Measurements from ENCODE around the gene COTL1. TPM values are rescaled to one million over a fixed set of nuclear protein-coding genes. Genes with fewer than 3 reads are reported as not detected.

COTL1 gene
- total RNA-seq, 1 donor from 2014 or later, result 359 TPM

DNA sequence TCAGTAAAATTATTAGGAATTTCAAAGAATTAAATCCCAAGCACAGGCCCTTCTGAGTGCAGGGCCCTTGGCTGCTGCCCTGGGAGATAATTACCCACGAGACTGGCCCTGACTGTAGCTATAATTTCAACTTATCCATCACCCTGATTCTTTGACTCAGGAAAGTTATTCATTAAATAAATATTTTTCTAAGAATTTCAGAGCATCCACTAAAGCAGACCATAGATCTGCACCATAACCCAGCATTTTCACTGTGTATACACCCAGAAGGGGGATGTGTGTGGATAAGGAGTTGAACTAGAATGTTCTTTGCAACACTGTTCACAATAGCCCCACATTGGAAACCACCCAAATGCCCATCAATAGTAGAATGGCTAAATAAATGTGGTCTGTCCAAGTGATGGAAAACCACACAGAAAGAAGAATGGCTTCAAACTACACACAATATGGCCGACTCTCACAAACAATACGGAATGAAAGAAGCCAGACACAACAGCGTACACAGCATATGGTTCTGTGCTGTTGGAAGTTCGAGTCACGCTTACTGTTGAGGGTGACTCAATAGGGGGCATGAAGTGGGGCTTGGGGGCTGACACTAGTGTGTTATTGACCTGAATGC, 79.5 kb downstream of the COTL1 start:
- no peak overlapping the region for H3K9ac ChIP-seq (ENCODE audit: low read length)
- H3K4me2 ChIP-seq (ENCODE audit: low read length), result peak overlapping the region; percentile 21
- no peak overlapping the region for H3K4me3 ChIP-seq (ENCODE audit: insufficient read depth, low read depth, low read length)
- H3K27ac Mint-ChIP-seq (ENCODE audit: unreplicated experiment), result no peak overlapping the region
- H3K4me3 Mint-ChIP-seq (ENCODE audit: unreplicated experiment), result no peak overlapping the region
- H3K79me2 ChIP-seq (ENCODE audit: insufficient read depth, low read length), result no peaks in the 10 kb centered on the region
- peaks cover 2% of the 10 kb centered on the region for H3K36me3 Mint-ChIP-seq (ENCODE audit: low read depth, unreplicated experiment)
- no peaks in the 10 kb centered on the region for H3K9me3 Mint-ChIP-seq (ENCODE audit: unreplicated experiment)
- no peaks in the 10 kb centered on the region for H3K27me3 Mint-ChIP-seq (ENCODE audit: low read depth, unreplicated experiment)
- H2AFZ ChIP-seq (ENCODE audit: low read depth, low read length), result peak overlapping the region; percentile 44
- H3K36me3 ChIP-seq (ENCODE audit: insufficient read depth, low read length), result no peaks in the 10 kb centered on the region
- H3K9me3 ChIP-seq (ENCODE audit: insufficient read depth, low read depth, low read length), result no peaks in the 10 kb centered on the region
- H3K27me3 ChIP-seq (ENCODE audit: insufficient read depth, low read length), result peaks cover 4% of the 10 kb centered on the region
- no peak overlapping the region for H3K27ac ChIP-seq (ENCODE audit: low read depth, low read length)
- no peaks in the 10 kb centered on the region for H4K20me1 ChIP-seq (ENCODE audit: insufficient read depth, low read length)
- DNase-seq (ENCODE audit: low read depth) (no peak), FAIRE-seq (no peak)
- peaks cover 5% of the 10 kb centered on the region for H3K4me1 Mint-ChIP-seq (ENCODE audit: low read depth, unreplicated experiment)
- no peak for TF ChIP-seq CTCF (IDR thresholded peaks at IDR 0.05; ENCODE audit: insufficient read depth, low read depth, low read length)
- no peak for TF ChIP-seq EZH2 (IDR thresholded peaks at IDR 0.05; ENCODE audit: insufficient read depth, low read length)
- H3K4me1 ChIP-seq (ENCODE audit: insufficient read depth, low read length), result peaks cover 25% of the 10 kb centered on the region

GRCh38 chr16:84537491-84538151, 80.3 kb downstream of the COTL1 start:
- peak overlapping the region; percentile 21 for H3K4me2 ChIP-seq (ENCODE audit: low read length)
- Mint-ChIP-seq H3K36me3 (ENCODE audit: low read depth, unreplicated experiment) (peaks cover 2% of the 10 kb centered on the region), H3K4me1 (ENCODE audit: low read depth, unreplicated experiment) (peaks cover 12% of the 10 kb centered on the region), H3K27ac (ENCODE audit: unreplicated experiment) (no peak overlapping the region), H3K4me3 (ENCODE audit: unreplicated experiment) (no peak overlapping the region), H3K27me3 (ENCODE audit: low read depth, unreplicated experiment) (no peaks in the 10 kb centered on the region), H3K9me3 (ENCODE audit: unreplicated experiment) (no peaks in the 10 kb centered on the region)
- no peaks in the 10 kb centered on the region for H3K36me3 ChIP-seq (ENCODE audit: insufficient read depth, low read length)
- no peak overlapping the region for H2AFZ ChIP-seq (ENCODE audit: low read depth, low read length)
- H3K27ac ChIP-seq (ENCODE audit: low read depth, low read length), result no peak overlapping the region
- H4K20me1 ChIP-seq (ENCODE audit: insufficient read depth, low read length), result no peaks in the 10 kb centered on the region
- no peak overlapping the region for H3K4me3 ChIP-seq (ENCODE audit: insufficient read depth, low read depth, low read length)
- no peaks in the 10 kb centered on the region for H3K79me2 ChIP-seq (ENCODE audit: insufficient read depth, low read length)
- DNase-seq (ENCODE audit: low read depth), result no peak
- H3K27me3 ChIP-seq (ENCODE audit: insufficient read depth, low read length), result peaks cover 4% of the 10 kb centered on the region
- H3K9ac ChIP-seq (ENCODE audit: low read length), result no peak overlapping the region
- TF ChIP-seq CTCF (IDR thresholded peaks at IDR 0.05; ENCODE audit: insufficient read depth, low read depth, low read length) (no peak), EZH2 (IDR thresholded peaks at IDR 0.05; ENCODE audit: insufficient read depth, low read length) (no peak)
- no peak for FAIRE-seq
- H3K4me1 ChIP-seq (ENCODE audit: insufficient read depth, low read length), result peaks cover 31% of the 10 kb centered on the region
- H3K9me3 ChIP-seq (ENCODE audit: insufficient read depth, low read depth, low read length), result no peaks in the 10 kb centered on the region

DNA sequence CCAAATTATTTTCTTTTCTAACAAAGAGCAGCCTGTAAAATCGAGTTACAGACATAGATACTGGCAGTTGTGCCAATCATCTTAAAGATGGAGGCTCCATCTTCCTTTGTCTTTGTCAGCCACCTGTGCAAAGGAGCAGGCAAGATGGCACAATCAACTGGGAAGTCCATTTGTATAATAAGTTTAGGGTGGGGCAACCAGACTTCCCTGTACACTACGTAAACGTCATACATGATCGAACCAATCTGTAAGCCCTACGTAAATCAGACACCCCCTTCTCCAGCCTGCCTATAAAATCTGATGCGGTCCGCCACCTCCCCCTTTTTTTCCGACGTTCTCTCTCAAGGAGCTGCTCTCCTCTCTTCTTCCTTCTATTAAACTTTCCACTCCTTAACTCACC, 82.0 kb downstream of the COTL1 start:
- Mint-ChIP-seq H3K4me3 (ENCODE audit: unreplicated experiment) (no peak overlapping the region), H3K4me1 (ENCODE audit: low read depth, unreplicated experiment) (peaks cover 28% of the 10 kb centered on the region), H3K27me3 (ENCODE audit: low read depth, unreplicated experiment) (no peaks in the 10 kb centered on the region), H3K36me3 (ENCODE audit: low read depth, unreplicated experiment) (peaks cover 2% of the 10 kb centered on the region), H3K9me3 (ENCODE audit: unreplicated experiment) (no peaks in the 10 kb centered on the region), H3K27ac (ENCODE audit: unreplicated experiment) (no peak overlapping the region)
- Histone ChIP-seq H3K36me3 (ENCODE audit: insufficient read depth, low read length) (no peaks in the 10 kb centered on the region), H4K20me1 (ENCODE audit: insufficient read depth, low read length) (no peaks in the 10 kb centered on the region), H3K9ac (ENCODE audit: low read length) (no peak overlapping the region), H3K27ac (ENCODE audit: low read depth, low read length) (no peak overlapping the region), H3K4me2 (ENCODE audit: low read length) (no peak overlapping the region), H3K4me1 (ENCODE audit: insufficient read depth, low read length) (peaks cover 33% of the 10 kb centered on the region), H3K27me3 (ENCODE audit: insufficient read depth, low read length) (peaks cover 4% of the 10 kb centered on the region), H2AFZ (ENCODE audit: low read depth, low read length) (no peak overlapping the region), H3K79me2 (ENCODE audit: insufficient read depth, low read length) (no peaks in the 10 kb centered on the region), H3K4me3 (ENCODE audit: insufficient read depth, low read depth, low read length) (no peak overlapping the region), H3K9me3 (ENCODE audit: insufficient read depth, low read depth, low read length) (no peaks in the 10 kb centered on the region)
- FAIRE-seq (no peak), DNase-seq (ENCODE audit: low read depth) (no peak)
- no peak for TF ChIP-seq CTCF (IDR thresholded peaks at IDR 0.05; ENCODE audit: insufficient read depth, low read depth, low read length)
- no peak for TF ChIP-seq EZH2 (IDR thresholded peaks at IDR 0.05; ENCODE audit: insufficient read depth, low read length)

All from astrocyte (in vitro differentiated cells and primary cell).